Measurements from ENCODE around the gene ROR1. TPM values are rescaled to one million over a fixed set of nuclear protein-coding genes. Genes with fewer than 3 reads are reported as not detected.

Gene ROR1
- total and polyA plus RNA-seq, 10 of the 15 experiments (the other 5 are each of a cell fraction or from before 2014, with no cell fraction given): 0.02 to 0.08 (median 0.05) TPM; not detected in 6

DNA sequence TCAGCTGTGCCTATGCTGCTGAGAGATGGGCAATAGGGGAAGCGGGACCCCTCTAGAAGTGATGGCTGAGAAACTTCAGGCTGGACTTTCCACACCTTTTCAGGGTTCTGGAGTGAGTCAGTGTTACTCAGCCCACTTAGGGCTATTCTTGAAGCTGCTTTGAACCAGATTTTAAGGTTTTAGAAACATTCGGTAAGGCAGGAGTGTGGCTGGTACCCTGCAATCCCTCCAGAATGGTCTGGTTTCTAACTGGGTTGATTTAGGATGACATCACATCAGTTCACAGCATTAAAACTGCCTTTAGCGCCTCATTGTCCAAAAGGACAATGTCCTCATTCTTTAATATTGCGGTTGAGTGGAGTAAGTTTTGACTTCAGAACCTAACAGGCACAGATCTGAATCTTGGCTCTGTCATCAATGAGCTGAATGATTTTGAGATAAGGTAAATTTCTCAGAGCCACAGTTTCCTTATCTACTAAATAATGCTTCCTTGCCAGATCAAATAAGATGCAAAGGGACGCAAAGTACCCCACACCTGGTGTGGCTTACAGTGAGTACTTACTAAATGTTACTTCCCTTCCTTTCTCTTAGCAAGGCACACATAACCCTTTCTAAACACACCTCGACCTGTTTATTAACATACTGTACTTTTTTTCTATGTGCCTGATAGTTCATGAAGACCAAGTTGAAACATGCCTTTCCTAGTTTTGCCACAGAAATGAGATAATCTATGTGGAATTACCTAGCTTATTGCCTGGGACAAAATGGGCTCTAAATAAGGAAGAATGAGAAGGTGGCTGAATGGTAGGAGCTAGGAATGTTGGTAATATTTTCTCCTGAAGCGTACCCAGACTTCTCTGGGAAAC, 209.8 kb downstream of the ROR1 start:
- TF ChIP-seq E2F8 (IDR thresholded peaks at IDR 0.05; ENCODE audit: low read depth, partially characterized antibody): no peak
- TF ChIP-seq, protein P1, sequence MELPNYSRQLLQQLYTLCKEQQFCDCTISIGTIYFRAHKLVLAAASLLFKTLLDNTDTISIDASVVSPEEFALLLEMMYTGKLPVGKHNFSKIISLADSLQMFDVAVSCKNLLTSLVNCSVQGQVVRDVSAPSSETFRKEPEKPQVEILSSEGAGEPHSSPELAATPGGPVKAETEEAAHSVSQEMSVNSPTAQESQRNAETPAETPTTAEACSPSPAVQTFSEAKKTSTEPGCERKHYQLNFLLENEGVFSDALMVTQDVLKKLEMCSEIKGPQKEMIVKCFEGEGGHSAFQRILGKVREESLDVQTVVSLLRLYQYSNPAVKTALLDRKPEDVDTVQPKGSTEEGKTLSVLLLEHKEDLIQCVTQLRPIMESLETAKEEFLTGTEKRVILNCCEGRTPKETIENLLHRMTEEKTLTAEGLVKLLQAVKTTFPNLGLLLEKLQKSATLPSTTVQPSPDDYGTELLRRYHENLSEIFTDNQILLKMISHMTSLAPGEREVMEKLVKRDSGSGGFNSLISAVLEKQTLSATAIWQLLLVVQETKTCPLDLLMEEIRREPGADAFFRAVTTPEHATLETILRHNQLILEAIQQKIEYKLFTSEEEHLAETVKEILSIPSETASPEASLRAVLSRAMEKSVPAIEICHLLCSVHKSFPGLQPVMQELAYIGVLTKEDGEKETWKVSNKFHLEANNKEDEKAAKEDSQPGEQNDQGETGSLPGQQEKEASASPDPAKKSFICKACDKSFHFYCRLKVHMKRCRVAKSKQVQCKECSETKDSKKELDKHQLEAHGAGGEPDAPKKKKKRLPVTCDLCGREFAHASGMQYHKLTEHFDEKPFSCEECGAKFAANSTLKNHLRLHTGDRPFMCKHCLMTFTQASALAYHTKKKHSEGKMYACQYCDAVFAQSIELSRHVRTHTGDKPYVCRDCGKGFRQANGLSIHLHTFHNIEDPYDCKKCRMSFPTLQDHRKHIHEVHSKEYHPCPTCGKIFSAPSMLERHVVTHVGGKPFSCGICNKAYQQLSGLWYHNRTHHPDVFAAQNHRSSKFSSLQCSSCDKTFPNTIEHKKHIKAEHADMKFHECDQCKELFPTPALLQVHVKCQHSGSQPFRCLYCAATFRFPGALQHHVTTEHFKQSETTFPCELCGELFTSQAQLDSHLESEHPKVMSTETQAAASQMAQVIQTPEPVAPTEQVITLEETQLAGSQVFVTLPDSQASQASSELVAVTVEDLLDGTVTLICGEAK (IDR thresholded peaks at IDR 0.05; ENCODE audit: borderline replicate concordance): no peak
- TF ChIP-seq, protein P2, sequence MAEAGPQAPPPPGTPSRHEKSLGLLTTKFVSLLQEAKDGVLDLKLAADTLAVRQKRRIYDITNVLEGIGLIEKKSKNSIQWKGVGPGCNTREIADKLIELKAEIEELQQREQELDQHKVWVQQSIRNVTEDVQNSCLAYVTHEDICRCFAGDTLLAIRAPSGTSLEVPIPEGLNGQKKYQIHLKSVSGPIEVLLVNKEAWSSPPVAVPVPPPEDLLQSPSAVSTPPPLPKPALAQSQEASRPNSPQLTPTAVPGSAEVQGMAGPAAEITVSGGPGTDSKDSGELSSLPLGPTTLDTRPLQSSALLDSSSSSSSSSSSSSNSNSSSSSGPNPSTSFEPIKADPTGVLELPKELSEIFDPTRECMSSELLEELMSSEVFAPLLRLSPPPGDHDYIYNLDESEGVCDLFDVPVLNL (IDR thresholded peaks at IDR 0.05; ENCODE audit: low read depth, low read length): no peak
- Histone ChIP-seq H2AFZ (ENCODE audit: control insufficient read depth, low read depth, low read length) (no peak overlapping the region), H3K4me3 (no peak overlapping the region), H3K27ac (ENCODE audit: control insufficient read depth, insufficient read depth) (no peak overlapping the region), H3K4me1 (ENCODE audit: control insufficient read depth, insufficient read depth, low read length) (no peaks in the 10 kb centered on the region), H3K27me3 (replicated peaks in 1 of 2; ENCODE audit: control insufficient read depth in 2 of 2, insufficient read depth in 2 of 2, low read length in 1 of 2) (no peaks in the 10 kb centered on the region; a peak in 2 of 4 replicates), H3K4me2 (ENCODE audit: control insufficient read depth, insufficient read depth) (no peak overlapping the region), H3K36me3 (ENCODE audit: control insufficient read depth in 2 of 2, insufficient read depth in 2 of 2, low read length in 1 of 2) (no peaks in the 10 kb centered on the region), H3K9ac (ENCODE audit: control insufficient read depth, insufficient read depth, low read length) (no peak overlapping the region), H3K9me3 (replicated peaks; ENCODE audit: control insufficient read depth, insufficient read depth, low read length) (no peaks in the 10 kb centered on the region), H4K20me1 (ENCODE audit: control insufficient read depth, insufficient read depth) (no peaks in the 10 kb centered on the region), H3K79me2 (ENCODE audit: control insufficient read depth, insufficient read depth, low read length) (no peaks in the 10 kb centered on the region)
- BruUV-seq (replicated peaks): no TSS peak
- POLR2A ChIA-PET: no interaction called here
- DNase-seq (ENCODE audit: low read depth, low spot score): no peak
- ATAC-seq: no peak
- RAD21 ChIA-PET (ENCODE audit: unreplicated experiment): no interaction called here
- 11% methylated on average over 7 of the region's 7 CpGs for WGBS (ENCODE audit: insufficient coverage, insufficient replicate concordance, low lambda C conversion rate, missing lambda C conversion rate)
- no peak for FAIRE-seq
- intact Hi-C loops (cut with micrococcal nuclease; ENCODE audit: unreplicated experiment): no loop called here
- CTCF ChIA-PET: no interaction called here
- SMC1A ChIA-PET (ENCODE audit: uncharacterized antibody, unreplicated experiment): interaction anchor here (1.8 to 1.9 kb wide), 2 partner anchors 9 to 154 kb away, joined by 4 to 7 read pairs; no protein-coding TSS in a partner anchor
- in situ Hi-C loops (cut with MboI): no loop called here
